ENCODE results near the gene TAOK1. TPM values are rescaled to one million over a fixed set of nuclear protein-coding genes. Genes with fewer than 3 reads are reported as not detected.

The TAOK1 gene
- total and polyA plus RNA-seq, 4 experiments from 2014 or later: 3.9 to 72.0 (median 37.6) TPM

DNA sequence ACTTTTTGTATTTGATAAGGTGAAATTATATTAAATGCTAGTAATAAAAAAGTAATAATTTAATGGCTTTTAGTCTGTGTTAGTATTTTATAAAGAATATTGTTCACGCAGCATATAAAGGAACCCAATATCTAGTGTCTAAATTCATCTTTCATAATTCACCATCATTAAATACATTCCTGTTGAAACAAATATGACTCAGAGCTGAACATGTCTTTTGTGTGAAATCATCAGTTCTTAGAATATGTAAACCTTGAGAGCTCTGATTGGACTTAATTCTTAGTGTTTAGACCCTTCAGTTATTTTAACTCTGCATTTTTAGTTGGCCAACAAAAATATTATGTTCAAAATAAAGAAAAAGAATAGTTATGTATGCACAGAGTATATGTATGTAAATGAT is 104.8 kb downstream of the TAOK1 start:
- Histone ChIP-seq H3K27ac (ENCODE audit: low read depth, low read length) (no peak overlapping the region), H3K27me3 (ENCODE audit: insufficient read depth, low read length) (no peaks in the 10 kb centered on the region), H3K4me1 (ENCODE audit: insufficient read depth, low read length) (no peaks in the 10 kb centered on the region), H3K36me3 (ENCODE audit: insufficient read depth, low read length) (peaks cover 39% of the 10 kb centered on the region), H3K9me3 (ENCODE audit: control insufficient read depth in 1 of 2, low read length in 2 of 2) (no peaks in the 10 kb centered on the region), H3K4me3 (ENCODE audit: low read length in 2 of 2) (no peak overlapping the region)
- ChIA-PET CTCF (ENCODE audit: partially characterized antibody) (interaction anchor here (0.6 to 1.2 kb wide), 2 partner anchors 95 to 125 kb away, joined by 3 to 4 read pairs; no protein-coding TSS in a partner anchor), POLR2A (ENCODE audit: partially characterized antibody) (interaction anchor here (0.5 kb wide), 1 partner anchor 20 kb away, joined by 4 read pairs; no protein-coding TSS in a partner anchor)
- Mint-ChIP-seq H3K27me3 (no peaks in the 10 kb centered on the region), H3K36me3 (peaks cover 29 to 51% of the 10 kb centered on the region in 2 donors), H3K27ac (no peak overlapping the region), H3K4me1 (peaks cover 0 to 2% (median 0%) of the 10 kb centered on the region in 4 donors), H3K4me3 (no peak overlapping the region), H3K9me3 (no peaks in the 10 kb centered on the region)
- DNase-seq: no peak
- intact Hi-C loops (cut with micrococcal nuclease): no loop called here

DNA sequence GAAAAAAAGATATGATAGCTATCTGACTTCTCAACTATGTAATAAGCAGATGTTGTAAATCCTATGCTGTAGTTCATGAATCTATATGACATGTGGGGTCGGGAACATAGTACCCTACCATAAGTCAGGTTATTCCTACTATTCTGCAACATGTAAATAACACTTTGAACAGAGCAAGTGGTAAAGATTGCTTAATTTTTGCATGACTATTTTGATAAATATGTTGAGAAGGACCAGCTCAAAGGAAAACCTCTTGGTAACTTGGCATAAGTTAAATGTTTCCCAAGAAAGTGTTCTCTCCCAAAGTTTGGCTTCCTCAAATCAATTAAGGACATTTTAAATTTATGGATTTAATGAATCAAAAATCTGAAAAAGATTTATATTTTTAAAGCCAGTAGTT is 114.5 kb downstream of the TAOK1 start:
- ChIA-PET POLR2A (ENCODE audit: partially characterized antibody) (interaction anchor here (1.2 kb wide), 1 partner anchor 18 kb away, joined by 3 read pairs; no protein-coding TSS in a partner anchor), CTCF (ENCODE audit: partially characterized antibody) (interaction anchor here (1.2 to 2.2 kb wide), 2 partner anchors 9 to 26 kb away, joined by 4 to 5 read pairs; no protein-coding TSS in a partner anchor)
- no peaks in the 10 kb centered on the region for H3K27me3 ChIP-seq (ENCODE audit: insufficient read depth, low read length)
- no peak overlapping the region for H3K4me3 ChIP-seq (ENCODE audit: low read length in 2 of 2)
- H3K36me3 Mint-ChIP-seq: peaks cover 18 to 56% of the 10 kb centered on the region in 2 donors
- H3K4me3 Mint-ChIP-seq: no peak overlapping the region
- H3K36me3 ChIP-seq (ENCODE audit: insufficient read depth, low read length): peaks cover 28% of the 10 kb centered on the region
- H3K4me1 ChIP-seq (ENCODE audit: insufficient read depth, low read length): no peaks in the 10 kb centered on the region
- H3K27ac Mint-ChIP-seq: no peak overlapping the region
- H3K27ac ChIP-seq (ENCODE audit: low read depth, low read length): no peak overlapping the region
- intact Hi-C loops (cut with micrococcal nuclease): no loop called here
- no peaks in the 10 kb centered on the region for H3K9me3 Mint-ChIP-seq
- H3K9me3 ChIP-seq (ENCODE audit: control insufficient read depth in 1 of 2, low read length in 2 of 2): no peaks in the 10 kb centered on the region
- no peaks in the 10 kb centered on the region for H3K27me3 Mint-ChIP-seq
- H3K4me1 Mint-ChIP-seq: peaks cover 0 to 3% (median 1%) of the 10 kb centered on the region in 4 donors
- DNase-seq: no peak

DNA sequence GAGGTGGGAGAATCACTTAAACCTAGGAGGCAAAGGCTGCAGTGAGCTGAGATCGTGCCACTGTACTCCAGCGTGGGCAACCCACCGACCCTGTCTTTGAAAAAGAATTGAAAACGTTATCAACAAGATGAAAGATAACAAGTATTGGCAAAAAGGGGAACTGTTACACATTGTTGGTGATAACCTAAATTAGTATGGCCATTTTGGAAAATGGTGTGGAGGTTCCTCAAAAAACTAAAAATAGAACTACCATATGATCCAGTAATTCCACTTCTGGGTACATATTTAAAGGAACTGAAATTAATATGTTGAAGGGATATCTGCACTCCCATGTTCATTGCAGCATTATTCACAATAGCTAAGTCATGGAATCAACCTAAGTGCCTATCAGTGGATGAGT is 115.7 kb downstream of the TAOK1 start:
- Histone ChIP-seq H3K4me1 (ENCODE audit: insufficient read depth, low read length) (no peaks in the 10 kb centered on the region), H3K27me3 (ENCODE audit: insufficient read depth, low read length) (no peaks in the 10 kb centered on the region), H3K4me3 (ENCODE audit: low read length in 2 of 2) (no peak overlapping the region), H3K9me3 (ENCODE audit: control insufficient read depth in 1 of 2, low read length in 2 of 2) (no peaks in the 10 kb centered on the region), H3K27ac (ENCODE audit: low read depth, low read length) (no peak overlapping the region), H3K36me3 (ENCODE audit: insufficient read depth, low read length) (peaks cover 21% of the 10 kb centered on the region)
- Mint-ChIP-seq H3K9me3 (no peaks in the 10 kb centered on the region), H3K4me1 (peaks cover 0 to 3% (median 1%) of the 10 kb centered on the region in 4 donors), H3K27me3 (no peaks in the 10 kb centered on the region), H3K27ac (peak overlapping the region in 2 of 7 donors; percentile 9 to 70), H3K4me3 (no peak overlapping the region), H3K36me3 (peaks cover 23 to 58% of the 10 kb centered on the region in 2 donors)
- ChIA-PET CTCF (ENCODE audit: partially characterized antibody) (no interaction called here), POLR2A (ENCODE audit: partially characterized antibody) (interaction anchor here (1.2 kb wide), 1 partner anchor 17 kb away, joined by 3 read pairs; no protein-coding TSS in a partner anchor)
- DNase-seq: no peak
- intact Hi-C loops (cut with micrococcal nuclease): no loop called here

DNA sequence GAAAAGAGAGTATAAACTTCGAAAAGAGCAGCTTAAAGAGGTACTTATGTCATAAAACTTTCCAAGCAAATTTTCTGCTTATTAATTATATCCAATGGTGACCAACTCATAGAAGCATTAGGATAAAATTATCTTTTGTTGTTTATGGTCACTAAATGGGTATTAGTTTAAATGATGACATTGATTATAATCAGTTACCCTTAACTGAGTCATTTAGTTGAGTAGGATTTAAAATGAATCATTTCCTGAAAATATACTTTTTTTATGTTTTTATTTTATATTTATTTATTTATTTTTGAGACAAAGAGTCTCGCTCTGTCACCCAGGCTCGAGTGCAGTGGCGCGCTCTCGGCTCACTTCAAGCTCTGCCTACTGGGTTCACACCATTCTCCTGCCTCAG is 120.8 kb downstream of the TAOK1 start:
- Mint-ChIP-seq H3K4me3 (no peak overlapping the region), H3K36me3 (peaks cover 15 to 43% of the 10 kb centered on the region in 2 donors), H3K9me3 (no peaks in the 10 kb centered on the region), H3K4me1 (peaks cover 0 to 3% (median 1%) of the 10 kb centered on the region in 4 donors), H3K27me3 (no peaks in the 10 kb centered on the region), H3K27ac (peak overlapping the region in 1 of 7 donors; percentile 37)
- CTCF ChIA-PET (ENCODE audit: partially characterized antibody): no interaction called here
- H3K36me3 ChIP-seq (ENCODE audit: insufficient read depth, low read length): peaks cover 28% of the 10 kb centered on the region
- no peak overlapping the region for H3K27ac ChIP-seq (ENCODE audit: low read depth, low read length)
- H3K27me3 ChIP-seq (ENCODE audit: insufficient read depth, low read length): no peaks in the 10 kb centered on the region
- no peaks in the 10 kb centered on the region for H3K9me3 ChIP-seq (ENCODE audit: control insufficient read depth in 1 of 2, low read length in 2 of 2)
- no peak overlapping the region for H3K4me3 ChIP-seq (ENCODE audit: low read length in 2 of 2)
- POLR2A ChIA-PET (ENCODE audit: partially characterized antibody): no interaction called here
- no peak for DNase-seq
- no peaks in the 10 kb centered on the region for H3K4me1 ChIP-seq (ENCODE audit: insufficient read depth, low read length)
- intact Hi-C loops (cut with micrococcal nuclease): no loop called here

DNA sequence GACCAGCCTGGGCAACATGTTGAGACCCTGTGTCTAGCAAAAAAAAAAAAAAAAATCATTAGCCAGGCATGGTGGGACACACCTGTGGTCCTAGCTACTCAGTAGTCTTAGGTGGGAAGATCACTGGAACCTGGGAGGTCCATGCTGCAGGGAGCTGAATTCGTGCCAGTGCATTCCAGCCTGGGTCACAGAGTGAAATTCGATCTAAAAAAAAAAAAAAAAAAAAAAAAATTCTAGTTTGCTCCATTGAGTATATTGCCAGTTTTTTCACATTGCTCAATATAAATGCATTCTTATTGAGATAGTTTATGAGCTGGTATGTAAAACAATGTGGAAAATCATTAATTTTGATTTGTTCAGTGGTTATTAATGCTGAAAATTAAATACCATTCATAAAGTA is 124.6 kb downstream of the TAOK1 start:
- no peak overlapping the region for H3K27ac Mint-ChIP-seq
- Histone ChIP-seq H3K9me3 (ENCODE audit: control insufficient read depth in 1 of 2, low read length in 2 of 2) (no peaks in the 10 kb centered on the region), H3K27ac (ENCODE audit: low read depth, low read length) (no peak overlapping the region), H3K36me3 (ENCODE audit: insufficient read depth, low read length) (peaks cover 45% of the 10 kb centered on the region), H3K4me3 (ENCODE audit: low read length in 2 of 2) (no peak overlapping the region), H3K4me1 (ENCODE audit: insufficient read depth, low read length) (no peaks in the 10 kb centered on the region), H3K27me3 (ENCODE audit: insufficient read depth, low read length) (no peaks in the 10 kb centered on the region)
- H3K36me3 Mint-ChIP-seq: peaks cover 26 to 38% of the 10 kb centered on the region in 2 donors
- H3K4me3 Mint-ChIP-seq: no peak overlapping the region
- no peak for DNase-seq
- POLR2A ChIA-PET (ENCODE audit: partially characterized antibody): interaction anchor here (0.6 kb wide), 1 partner anchor 20 kb away, joined by 4 read pairs; no protein-coding TSS in a partner anchor
- intact Hi-C loops (cut with micrococcal nuclease): no loop called here
- CTCF ChIA-PET (ENCODE audit: partially characterized antibody): interaction anchor here (1.8 kb wide), 1 partner anchor 145 kb away, joined by 8 read pairs; no protein-coding TSS in a partner anchor
- no peaks in the 10 kb centered on the region for H3K27me3 Mint-ChIP-seq
- H3K4me1 Mint-ChIP-seq: no peaks in the 10 kb centered on the region
- no peaks in the 10 kb centered on the region for H3K9me3 Mint-ChIP-seq

DNA sequence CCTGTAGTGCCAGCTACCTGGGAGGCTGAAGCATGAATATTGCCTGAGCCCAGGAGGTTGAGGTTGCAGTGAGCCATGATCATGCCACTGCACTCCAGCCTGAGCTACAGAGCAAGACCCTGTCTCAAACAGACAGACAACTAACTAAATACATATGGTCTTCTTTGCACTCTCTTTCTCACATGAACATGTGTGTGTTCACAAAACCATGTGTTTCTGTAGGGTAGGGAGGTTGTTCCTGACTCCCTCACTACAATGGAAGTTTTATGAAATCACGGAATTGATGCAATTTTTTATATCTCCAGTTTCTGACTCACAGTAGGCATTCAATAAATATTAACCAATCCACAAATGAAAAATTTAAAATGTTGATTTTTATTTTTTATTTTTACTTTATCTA is 128.2 kb downstream of the TAOK1 start:
- intact Hi-C loops (cut with micrococcal nuclease): no loop called here
- Histone ChIP-seq H3K4me3 (ENCODE audit: low read length in 2 of 2) (no peak overlapping the region), H3K27me3 (ENCODE audit: insufficient read depth, low read length) (no peaks in the 10 kb centered on the region), H3K36me3 (ENCODE audit: insufficient read depth, low read length) (peaks cover 44% of the 10 kb centered on the region), H3K4me1 (ENCODE audit: insufficient read depth, low read length) (no peaks in the 10 kb centered on the region), H3K9me3 (ENCODE audit: control insufficient read depth in 1 of 2, low read length in 2 of 2) (no peaks in the 10 kb centered on the region), H3K27ac (ENCODE audit: low read depth, low read length) (no peak overlapping the region)
- no peaks in the 10 kb centered on the region for H3K4me1 Mint-ChIP-seq
- POLR2A ChIA-PET (ENCODE audit: partially characterized antibody): no interaction called here
- H3K27ac Mint-ChIP-seq: peak overlapping the region in 1 of 7 donors; percentile 15
- H3K4me3 Mint-ChIP-seq: no peak overlapping the region
- H3K9me3 Mint-ChIP-seq: no peaks in the 10 kb centered on the region
- H3K27me3 Mint-ChIP-seq: no peaks in the 10 kb centered on the region
- CTCF ChIA-PET (ENCODE audit: partially characterized antibody): interaction anchor here (2.3 kb wide), 1 partner anchor 148 kb away, joined by 8 read pairs; no protein-coding TSS in a partner anchor
- no peak for DNase-seq
- peaks cover 30 to 48% of the 10 kb centered on the region in 2 donors for H3K36me3 Mint-ChIP-seq

DNA sequence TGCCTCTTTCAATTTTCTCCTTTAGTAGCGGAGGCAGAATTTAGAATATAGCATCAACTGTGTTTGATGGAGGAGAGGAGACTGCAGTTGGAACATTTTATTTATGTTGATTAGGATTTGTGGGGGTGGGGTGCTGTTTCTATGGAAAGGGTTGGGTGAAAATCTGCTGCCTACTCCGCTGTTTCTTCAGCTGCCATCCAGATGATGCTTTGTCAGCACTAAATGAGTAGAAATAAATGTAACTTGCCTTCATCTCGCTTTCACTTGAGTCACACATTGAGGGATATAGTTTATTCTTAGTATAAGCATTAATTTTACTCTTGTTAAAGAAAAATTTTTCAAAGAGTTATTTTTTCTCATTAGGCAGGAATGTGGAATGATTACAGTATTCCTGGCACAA is 134.5 kb downstream of the TAOK1 start:
- Mint-ChIP-seq H3K4me3 (no peak overlapping the region), H3K27me3 (no peaks in the 10 kb centered on the region), H3K9me3 (no peaks in the 10 kb centered on the region), H3K4me1 (no peaks in the 10 kb centered on the region), H3K36me3 (peaks cover 17 to 48% of the 10 kb centered on the region in 2 donors), H3K27ac (peak overlapping the region in 3 of 7 donors; percentile 22 to 50 (median 29))
- intact Hi-C loops (cut with micrococcal nuclease): no loop called here
- POLR2A ChIA-PET (ENCODE audit: partially characterized antibody): interaction anchor here (0.5 kb wide), 1 partner anchor 30 kb away, joined by 3 read pairs; no protein-coding TSS in a partner anchor
- Histone ChIP-seq H3K9me3 (ENCODE audit: control insufficient read depth in 1 of 2, low read length in 2 of 2) (no peaks in the 10 kb centered on the region), H3K4me1 (ENCODE audit: insufficient read depth, low read length) (no peaks in the 10 kb centered on the region), H3K27me3 (ENCODE audit: insufficient read depth, low read length) (no peaks in the 10 kb centered on the region), H3K36me3 (ENCODE audit: insufficient read depth, low read length) (peaks cover 30% of the 10 kb centered on the region), H3K27ac (ENCODE audit: low read depth, low read length) (no peak overlapping the region), H3K4me3 (ENCODE audit: low read length in 2 of 2) (no peak overlapping the region)
- CTCF ChIA-PET (ENCODE audit: partially characterized antibody): interaction anchor here (2.0 to 2.6 kb wide), 2 partner anchors 11 to 155 kb away, joined by 17 to 20 read pairs; no protein-coding TSS in a partner anchor
- no peak for DNase-seq

Measured in CD4-positive, alpha-beta memory T cell (primary cell).